ENCODE measurements around the gene VENTX. TPM values are rescaled to one million over a fixed set of nuclear protein-coding genes. Genes with fewer than 3 reads are reported as not detected.

Gene VENTX
- total RNA-seq, 1 donor from 2014 or later, result not detected

GRCh38 chr10:133196221-133196915 is 41.3 kb upstream of the VENTX start:
- no peaks in the 10 kb centered on the region for H3K9me3 ChIP-seq (ENCODE audit: control insufficient read depth in 3 of 3, low read length in 3 of 3)
- H3K36me3 ChIP-seq (ENCODE audit: control insufficient read depth in 3 of 3, insufficient read depth in 3 of 3, low read length in 3 of 3), result no peaks in the 10 kb centered on the region
- no peak overlapping the region for H3K9ac ChIP-seq (ENCODE audit: low read depth in 1 of 3, low read length in 3 of 3)
- no peak overlapping the region for H3K27ac ChIP-seq (ENCODE audit: low read depth, low read length)
- no peaks in the 10 kb centered on the region for H3K4me1 ChIP-seq (ENCODE audit: control insufficient read depth in 3 of 3, insufficient read depth in 3 of 3, low read length in 3 of 3)
- no peak overlapping the region for H3K4me3 ChIP-seq (ENCODE audit: low read length in 3 of 3)
- peaks cover 0 to 7% (median 6%) of the 10 kb centered on the region in 3 donors for H3K27me3 ChIP-seq (ENCODE audit: control insufficient read depth in 3 of 3, insufficient read depth in 3 of 3, low read length in 3 of 3)

- H3K9ac ChIP-seq (ENCODE audit: low read depth in 1 of 3, low read length in 3 of 3), result no peak overlapping the region
- H3K27me3 ChIP-seq (ENCODE audit: control insufficient read depth in 3 of 3, insufficient read depth in 3 of 3, low read length in 3 of 3), result peaks cover 0 to 14% (median 9%) of the 10 kb centered on the region in 3 donors
Observed at GRCh38 chr10:133196936-133197758, 40.5 kb upstream of the VENTX start.

GRCh38 chr10:133197786-133198185 is 39.9 kb upstream of the VENTX start:
- Histone ChIP-seq H3K9ac (ENCODE audit: low read depth in 1 of 3, low read length in 3 of 3) (no peak overlapping the region), H3K27me3 (ENCODE audit: control insufficient read depth in 3 of 3, insufficient read depth in 3 of 3, low read length in 3 of 3) (peaks cover 0 to 14% (median 11%) of the 10 kb centered on the region in 3 donors), H3K9me3 (ENCODE audit: control insufficient read depth in 3 of 3, low read length in 3 of 3) (no peaks in the 10 kb centered on the region), H3K4me1 (ENCODE audit: control insufficient read depth in 3 of 3, insufficient read depth in 3 of 3, low read length in 3 of 3) (no peaks in the 10 kb centered on the region), H3K36me3 (ENCODE audit: control insufficient read depth in 3 of 3, insufficient read depth in 3 of 3, low read length in 3 of 3) (no peaks in the 10 kb centered on the region), H3K27ac (ENCODE audit: low read depth, low read length) (no peak overlapping the region), H3K4me3 (ENCODE audit: low read length in 3 of 3) (no peak overlapping the region)

More at GRCh38 chr10:133196936-133197758, 40.5 kb upstream of the VENTX start:
- H3K4me3 ChIP-seq (ENCODE audit: low read length in 3 of 3), result no peak overlapping the region
- H3K36me3 ChIP-seq (ENCODE audit: control insufficient read depth in 3 of 3, insufficient read depth in 3 of 3, low read length in 3 of 3), result no peaks in the 10 kb centered on the region
- no peaks in the 10 kb centered on the region for H3K9me3 ChIP-seq (ENCODE audit: control insufficient read depth in 3 of 3, low read length in 3 of 3)
- H3K27ac ChIP-seq (ENCODE audit: low read depth, low read length), result no peak overlapping the region
- no peaks in the 10 kb centered on the region for H3K4me1 ChIP-seq (ENCODE audit: control insufficient read depth in 3 of 3, insufficient read depth in 3 of 3, low read length in 3 of 3)

DNA sequence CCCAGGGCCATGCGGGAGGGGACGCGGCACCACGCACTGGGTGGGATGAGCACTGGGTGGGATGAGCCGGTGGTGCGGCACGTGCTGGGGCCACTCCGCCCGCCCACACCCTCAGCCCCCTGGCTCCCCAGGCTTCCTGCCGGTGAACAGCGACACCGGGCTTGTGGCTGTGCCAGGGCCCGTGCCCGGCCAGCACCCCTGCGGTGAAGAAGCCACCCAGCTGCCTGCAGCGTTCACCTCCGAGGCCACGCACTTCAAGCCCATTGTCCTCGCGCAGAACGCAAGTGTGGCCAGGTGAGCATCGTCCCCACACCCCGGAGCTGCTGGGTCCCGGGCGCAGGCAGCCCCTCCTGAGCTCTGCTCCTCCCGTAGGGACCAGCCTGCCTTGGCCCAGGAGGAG is 39.4 kb upstream of the VENTX start:
- no peaks in the 10 kb centered on the region for H3K9me3 ChIP-seq (ENCODE audit: control insufficient read depth in 3 of 3, low read length in 3 of 3)
- H3K27me3 ChIP-seq (ENCODE audit: control insufficient read depth in 3 of 3, insufficient read depth in 3 of 3, low read length in 3 of 3), result peaks cover 0 to 14% (median 11%) of the 10 kb centered on the region in 3 donors
- no peak overlapping the region for H3K4me3 ChIP-seq (ENCODE audit: low read length in 3 of 3)
- H3K36me3 ChIP-seq (ENCODE audit: control insufficient read depth in 3 of 3, insufficient read depth in 3 of 3, low read length in 3 of 3), result no peaks in the 10 kb centered on the region
- H3K4me1 ChIP-seq (ENCODE audit: control insufficient read depth in 3 of 3, insufficient read depth in 3 of 3, low read length in 3 of 3), result no peaks in the 10 kb centered on the region
- H3K27ac ChIP-seq (ENCODE audit: low read depth, low read length), result no peak overlapping the region
- H3K9ac ChIP-seq (ENCODE audit: low read depth in 1 of 3, low read length in 3 of 3), result no peak overlapping the region

DNA sequence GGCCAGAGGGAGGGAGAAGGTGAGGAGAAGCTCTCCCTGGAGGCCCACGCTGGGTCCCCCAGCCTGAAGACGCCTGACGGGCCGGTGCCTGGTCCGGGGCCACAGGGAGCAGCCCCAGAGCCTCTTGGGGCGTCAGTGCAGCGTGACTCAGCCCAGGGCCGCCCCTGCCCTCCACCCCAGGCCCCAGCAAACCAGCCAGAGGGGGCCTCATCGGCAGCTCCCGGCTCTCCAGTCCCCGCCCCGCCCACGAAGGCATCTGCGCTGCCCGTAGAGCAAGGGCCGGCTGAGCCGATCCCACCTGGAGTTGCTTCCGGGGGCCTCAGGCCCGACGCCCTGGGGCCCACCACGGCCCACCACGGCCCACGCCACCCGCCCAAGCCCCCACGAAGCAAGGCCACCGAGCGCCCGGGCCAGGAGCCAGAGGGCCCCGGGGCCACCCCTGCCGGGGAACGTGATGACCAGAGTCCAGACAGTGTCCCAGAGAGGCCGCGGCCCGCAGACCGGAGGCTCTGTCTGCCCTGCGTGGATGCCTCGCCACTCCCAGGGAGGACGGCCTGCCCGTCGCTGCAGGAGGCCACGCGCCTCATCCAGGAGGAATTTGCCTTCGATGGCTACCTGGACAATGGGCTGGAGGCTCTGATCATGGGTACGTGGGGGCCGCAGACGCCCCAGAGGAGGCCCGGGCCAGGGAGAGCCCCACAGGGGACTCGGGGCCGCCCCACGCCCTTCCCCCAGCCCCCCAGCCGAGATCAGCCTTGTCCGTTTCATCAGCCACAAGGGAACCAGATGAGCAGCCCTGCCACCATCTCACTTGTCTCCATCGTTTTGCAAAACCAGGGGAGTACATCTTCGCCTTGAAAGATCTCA is 38.8 kb upstream of the VENTX start:
- Histone ChIP-seq H3K27me3 (ENCODE audit: control insufficient read depth in 3 of 3, insufficient read depth in 3 of 3, low read length in 3 of 3) (peaks cover 0 to 13% (median 11%) of the 10 kb centered on the region in 3 donors), H3K4me1 (ENCODE audit: control insufficient read depth in 3 of 3, insufficient read depth in 3 of 3, low read length in 3 of 3) (no peaks in the 10 kb centered on the region)

GRCh38 chr10:133199488-133199885 is 38.2 kb upstream of the VENTX start:
- Histone ChIP-seq H3K27ac (ENCODE audit: low read depth, low read length) (no peak overlapping the region), H3K4me1 (ENCODE audit: control insufficient read depth in 3 of 3, insufficient read depth in 3 of 3, low read length in 3 of 3) (no peaks in the 10 kb centered on the region), H3K9me3 (ENCODE audit: control insufficient read depth in 3 of 3, low read length in 3 of 3) (no peaks in the 10 kb centered on the region), H3K36me3 (ENCODE audit: control insufficient read depth in 3 of 3, insufficient read depth in 3 of 3, low read length in 3 of 3) (no peaks in the 10 kb centered on the region), H3K27me3 (ENCODE audit: control insufficient read depth in 3 of 3, insufficient read depth in 3 of 3, low read length in 3 of 3) (peaks cover 0 to 14% (median 9%) of the 10 kb centered on the region in 3 donors), H3K9ac (ENCODE audit: low read depth in 1 of 3, low read length in 3 of 3) (no peak overlapping the region), H3K4me3 (ENCODE audit: low read length in 3 of 3) (no peak overlapping the region)

More for the DNA sequence above, 38.8 kb upstream of the VENTX start:
- no peak overlapping the region for H3K4me3 ChIP-seq (ENCODE audit: low read length in 3 of 3)
- H3K27ac ChIP-seq (ENCODE audit: low read depth, low read length), result no peak overlapping the region
- no peaks in the 10 kb centered on the region for H3K36me3 ChIP-seq (ENCODE audit: control insufficient read depth in 3 of 3, insufficient read depth in 3 of 3, low read length in 3 of 3)
- H3K9me3 ChIP-seq (ENCODE audit: control insufficient read depth in 3 of 3, low read length in 3 of 3), result no peaks in the 10 kb centered on the region
- no peak overlapping the region for H3K9ac ChIP-seq (ENCODE audit: low read depth in 1 of 3, low read length in 3 of 3)

GRCh38 chr10:133199992-133200611 is 37.6 kb upstream of the VENTX start:
- Histone ChIP-seq H3K4me1 (ENCODE audit: control insufficient read depth in 3 of 3, insufficient read depth in 3 of 3, low read length in 3 of 3) (no peaks in the 10 kb centered on the region), H3K4me3 (ENCODE audit: low read length in 3 of 3) (no peak overlapping the region), H3K9me3 (ENCODE audit: control insufficient read depth in 3 of 3, low read length in 3 of 3) (no peaks in the 10 kb centered on the region), H3K27ac (ENCODE audit: low read depth, low read length) (no peak overlapping the region), H3K9ac (ENCODE audit: low read depth in 1 of 3, low read length in 3 of 3) (no peak overlapping the region), H3K27me3 (ENCODE audit: control insufficient read depth in 3 of 3, insufficient read depth in 3 of 3, low read length in 3 of 3) (peaks cover 0 to 14% (median 6%) of the 10 kb centered on the region in 3 donors), H3K36me3 (ENCODE audit: control insufficient read depth in 3 of 3, insufficient read depth in 3 of 3, low read length in 3 of 3) (no peaks in the 10 kb centered on the region)

DNA sequence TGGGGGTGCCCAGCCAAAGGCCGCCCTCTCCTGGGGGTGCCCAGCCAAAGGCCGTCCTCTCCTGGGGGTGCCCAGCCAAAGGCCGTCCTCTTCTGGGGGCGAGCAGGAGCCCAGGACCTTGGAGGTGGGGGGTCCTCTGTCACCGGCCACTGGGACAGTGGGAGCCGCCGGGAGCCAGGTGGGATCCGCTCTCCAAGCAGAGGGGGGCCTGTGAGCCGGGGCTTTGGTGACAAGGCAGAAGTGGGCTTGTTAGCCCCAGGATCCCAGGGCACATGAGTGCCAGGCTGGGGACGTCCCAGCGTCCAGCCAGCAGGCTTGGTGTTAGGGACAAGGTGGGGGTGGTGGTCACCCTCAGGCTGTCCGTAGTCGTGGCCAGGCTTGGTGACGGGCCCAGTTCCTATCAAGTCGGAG is 37.0 kb upstream of the VENTX start:
- H3K27ac ChIP-seq (ENCODE audit: low read depth, low read length), result no peak overlapping the region
- no peak overlapping the region for H3K9ac ChIP-seq (ENCODE audit: low read depth in 1 of 3, low read length in 3 of 3)
- no peaks in the 10 kb centered on the region for H3K36me3 ChIP-seq (ENCODE audit: control insufficient read depth in 3 of 3, insufficient read depth in 3 of 3, low read length in 3 of 3)
- H3K27me3 ChIP-seq (ENCODE audit: control insufficient read depth in 3 of 3, insufficient read depth in 3 of 3, low read length in 3 of 3), result peaks cover 0 to 16% (median 9%) of the 10 kb centered on the region in 3 donors
- no peak overlapping the region for H3K4me3 ChIP-seq (ENCODE audit: low read length in 3 of 3)
- H3K4me1 ChIP-seq (ENCODE audit: control insufficient read depth in 3 of 3, insufficient read depth in 3 of 3, low read length in 3 of 3), result no peaks in the 10 kb centered on the region
- no peaks in the 10 kb centered on the region for H3K9me3 ChIP-seq (ENCODE audit: control insufficient read depth in 3 of 3, low read length in 3 of 3)

- H3K4me1 ChIP-seq (ENCODE audit: control insufficient read depth in 3 of 3, insufficient read depth in 3 of 3, low read length in 3 of 3), result no peaks in the 10 kb centered on the region
- H3K27me3 ChIP-seq (ENCODE audit: control insufficient read depth in 3 of 3, insufficient read depth in 3 of 3, low read length in 3 of 3), result peaks cover 0 to 16% (median 9%) of the 10 kb centered on the region in 3 donors
- no peak overlapping the region for H3K27ac ChIP-seq (ENCODE audit: low read depth, low read length)
Observed at GRCh38 chr10:133201151-133201947, 36.3 kb upstream of the VENTX start.

More at GRCh38 chr10:133201151-133201947, 36.3 kb upstream of the VENTX start:
- Histone ChIP-seq H3K4me3 (ENCODE audit: low read length in 3 of 3) (no peak overlapping the region), H3K36me3 (ENCODE audit: control insufficient read depth in 3 of 3, insufficient read depth in 3 of 3, low read length in 3 of 3) (no peaks in the 10 kb centered on the region), H3K9me3 (ENCODE audit: control insufficient read depth in 3 of 3, low read length in 3 of 3) (no peaks in the 10 kb centered on the region), H3K9ac (ENCODE audit: low read depth in 1 of 3, low read length in 3 of 3) (no peak overlapping the region)

Measured in skeletal muscle tissue (tissue), 4 donors.